ENCODE data around the gene KCTD1. TPM values are rescaled to one million over a fixed set of nuclear protein-coding genes. Genes with fewer than 3 reads are reported as not detected.

Gene KCTD1
- total and polyA plus RNA-seq, 2 donors (not counting 1 experiment from before 2014, with no cell fraction given), result 4.2 to 8.4 TPM

GRCh38 chr18:26538524-26538923 is 9.8 kb downstream of the KCTD1 start:
- Histone ChIP-seq H3K4me2 (ENCODE audit: extremely low read depth, insufficient read depth, low read length) (no peak overlapping the region), H3K36me3 (ENCODE audit: control insufficient read depth, insufficient read depth, low read length) (no peaks in the 10 kb centered on the region), H3K79me2 (ENCODE audit: control insufficient read depth, insufficient read depth, low read length) (no peaks in the 10 kb centered on the region), H3K4me3 (replicated peaks in 1 of 4; ENCODE audit: control extremely low read depth in 1 of 4, insufficient read depth in 1 of 4, low read depth in 3 of 4, low read length in 4 of 4) (no peak overlapping the region), H3K4me1 (ENCODE audit: control insufficient read depth, extremely low read depth, insufficient read depth, low read length) (no peaks in the 10 kb centered on the region), H3K9ac (ENCODE audit: insufficient read depth, low read length) (no peak overlapping the region), H4K20me1 (ENCODE audit: control insufficient read depth, extremely low read depth, insufficient read depth, low read length) (no peaks in the 10 kb centered on the region), H3K9me3 (ENCODE audit: control insufficient read depth, insufficient read depth, low read depth, low read length) (no peaks in the 10 kb centered on the region), H3K27ac (ENCODE audit: insufficient read depth, low read length) (no peak overlapping the region), H2AFZ (ENCODE audit: low read length) (no peak overlapping the region), H3K27me3 (ENCODE audit: control insufficient read depth, insufficient read depth, low read length) (no peaks in the 10 kb centered on the region)
- TF ChIP-seq CTCF (conservative IDR thresholded peaks at IDR 0.05 in 1 of 2, IDR thresholded peaks at IDR 0.05 in 1 of 2; ENCODE audit: low read depth in 1 of 2, low read length in 2 of 2) (no peak), EZH2 (IDR thresholded peaks at IDR 0.05; ENCODE audit: low read length, missing control alignments) (no peak)
- no peak for DNase-seq (ENCODE audit: low read depth in 2 of 2)

GRCh38 chr18:26536664-26537063 is 11.7 kb downstream of the KCTD1 start:
- Histone ChIP-seq H3K79me2 (ENCODE audit: control insufficient read depth, insufficient read depth, low read length) (no peaks in the 10 kb centered on the region), H3K4me3 (replicated peaks in 1 of 4; ENCODE audit: control extremely low read depth in 1 of 4, insufficient read depth in 1 of 4, low read depth in 3 of 4, low read length in 4 of 4) (no peak overlapping the region)

GRCh38 chr18:26536032-26536431 is 12.3 kb downstream of the KCTD1 start:
- no peaks in the 10 kb centered on the region for H3K79me2 ChIP-seq (ENCODE audit: control insufficient read depth, insufficient read depth, low read length)
- H3K27me3 ChIP-seq (ENCODE audit: control insufficient read depth, insufficient read depth, low read length), result no peaks in the 10 kb centered on the region
- no peak overlapping the region for H3K4me3 ChIP-seq (replicated peaks in 1 of 4; ENCODE audit: control extremely low read depth in 1 of 4, insufficient read depth in 1 of 4, low read depth in 3 of 4, low read length in 4 of 4)
- no peaks in the 10 kb centered on the region for H3K9me3 ChIP-seq (ENCODE audit: control insufficient read depth, insufficient read depth, low read depth, low read length)
- H3K36me3 ChIP-seq (ENCODE audit: control insufficient read depth, insufficient read depth, low read length), result no peaks in the 10 kb centered on the region
- DNase-seq (ENCODE audit: low read depth in 2 of 2), result peak in 1 of 2 donors; percentile 60
- TF ChIP-seq EZH2 (IDR thresholded peaks at IDR 0.05; ENCODE audit: low read length, missing control alignments), result no peak
- no peak overlapping the region for H3K27ac ChIP-seq (ENCODE audit: insufficient read depth, low read length)
- H2AFZ ChIP-seq (ENCODE audit: low read length), result no peak overlapping the region
- no peaks in the 10 kb centered on the region for H3K4me1 ChIP-seq (ENCODE audit: control insufficient read depth, extremely low read depth, insufficient read depth, low read length)
- no peak overlapping the region for H3K4me2 ChIP-seq (ENCODE audit: extremely low read depth, insufficient read depth, low read length)
- no peaks in the 10 kb centered on the region for H4K20me1 ChIP-seq (ENCODE audit: control insufficient read depth, extremely low read depth, insufficient read depth, low read length)
- H3K9ac ChIP-seq (ENCODE audit: insufficient read depth, low read length), result no peak overlapping the region

More at GRCh38 chr18:26536664-26537063, 11.7 kb downstream of the KCTD1 start:
- Histone ChIP-seq H3K9ac (ENCODE audit: insufficient read depth, low read length) (no peak overlapping the region), H3K27ac (ENCODE audit: insufficient read depth, low read length) (no peak overlapping the region), H4K20me1 (ENCODE audit: control insufficient read depth, extremely low read depth, insufficient read depth, low read length) (no peaks in the 10 kb centered on the region), H3K9me3 (ENCODE audit: control insufficient read depth, insufficient read depth, low read depth, low read length) (no peaks in the 10 kb centered on the region), H3K4me2 (ENCODE audit: extremely low read depth, insufficient read depth, low read length) (no peak overlapping the region), H3K27me3 (ENCODE audit: control insufficient read depth, insufficient read depth, low read length) (no peaks in the 10 kb centered on the region), H3K36me3 (ENCODE audit: control insufficient read depth, insufficient read depth, low read length) (no peaks in the 10 kb centered on the region), H3K4me1 (ENCODE audit: control insufficient read depth, extremely low read depth, insufficient read depth, low read length) (no peaks in the 10 kb centered on the region), H2AFZ (ENCODE audit: low read length) (no peak overlapping the region)
- TF ChIP-seq EZH2 (IDR thresholded peaks at IDR 0.05; ENCODE audit: low read length, missing control alignments) (no peak), CTCF (conservative IDR thresholded peaks at IDR 0.05 in 1 of 2, IDR thresholded peaks at IDR 0.05 in 1 of 2; ENCODE audit: low read depth in 1 of 2, low read length in 2 of 2) (no peak)
- peak in 1 of 2 donors; percentile 20 for DNase-seq (ENCODE audit: low read depth in 2 of 2)

Measured in fibroblast of lung (primary cell).